GM03348 (cell line): ENCODE results near the gene MICU1.
"Not testable (repeated sequence)": the region's sequence is repeated elsewhere in the genome, so short reads cannot be mapped to it uniquely, and the experiment has no call there.

Experiments
- DNase-seq: peaks from one replicate; pipeline ENCODE4 v3.0.0; 2012; ENCODE audit warnings: low spot score

MICU1 gene

GRCh38 chr10:72557362-72557761 is 68.5 kb downstream of the MICU1 start:
- DNase-seq = peak; percentile 30

GRCh38 chr10:72552857-72553256 is 73.0 kb downstream of the MICU1 start:
- peak; percentile 80 for DNase-seq

GRCh38 chr10:72550239-72550638 is 75.6 kb downstream of the MICU1 start:
- no peak for DNase-seq

DNA sequence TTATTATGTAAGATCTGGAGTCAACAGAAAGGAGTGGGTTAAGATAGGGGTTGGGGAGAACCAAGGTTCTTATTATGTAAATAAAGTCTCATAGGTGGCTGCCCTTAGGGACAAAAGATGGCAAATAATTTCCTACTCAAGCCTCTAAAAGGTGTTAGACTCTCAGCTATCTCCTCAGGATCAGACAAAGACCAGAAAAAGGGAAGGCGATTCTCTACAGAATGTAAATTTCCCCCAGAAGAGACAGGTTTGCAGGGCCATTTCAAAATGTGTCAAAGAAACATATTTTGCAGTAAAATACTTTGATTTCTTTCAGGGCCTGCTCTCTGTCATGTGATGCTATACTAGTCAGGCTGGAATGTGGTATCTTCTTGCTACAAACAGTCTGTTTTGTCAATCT is 80.3 kb downstream of the MICU1 start:
- no peak for DNase-seq

- not testable (repeated sequence) for DNase-seq
These were observed 82.0 kb downstream of the MICU1 start for GRCh38 chr10:72543855-72544254.

DNA sequence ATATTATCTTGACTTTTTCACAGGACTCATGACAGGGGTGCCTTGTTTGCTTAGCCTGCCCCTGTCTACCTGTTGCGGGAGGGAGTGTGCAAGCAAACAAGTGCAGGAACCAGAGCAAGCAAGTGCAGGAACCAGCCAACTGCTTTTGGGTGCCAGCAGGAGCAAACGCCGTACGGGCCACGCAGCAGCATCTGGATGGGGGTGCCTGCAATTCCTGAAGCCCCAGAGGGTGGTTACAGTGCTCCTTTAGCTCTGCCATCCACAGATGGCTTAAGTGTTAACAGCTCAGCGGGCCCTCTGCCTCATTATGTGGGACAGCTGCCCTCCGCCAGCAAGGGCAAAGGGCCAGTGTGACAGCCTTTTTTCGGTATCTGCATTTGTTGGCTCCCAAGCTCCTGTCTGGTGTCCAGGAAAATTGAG is 83.5 kb downstream of the MICU1 start:
- no peak for DNase-seq

DNA sequence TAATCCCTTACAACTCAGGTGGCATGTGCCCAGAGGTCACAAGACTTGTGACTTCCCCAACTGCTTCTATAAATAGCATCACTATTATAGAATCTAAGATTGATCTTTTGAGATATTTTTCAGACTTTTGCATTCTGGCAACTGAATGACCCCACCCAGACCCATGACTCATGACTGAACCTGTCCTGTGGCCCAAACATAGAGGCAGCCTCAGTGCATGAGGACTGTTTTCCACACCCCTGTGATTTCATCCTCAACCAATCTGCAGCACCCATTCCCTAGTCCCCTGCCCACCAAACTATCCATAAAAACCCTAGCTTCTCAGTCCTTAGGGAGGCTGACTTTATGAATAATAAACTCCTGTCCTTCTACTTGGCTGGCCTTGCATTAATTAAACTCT is 84.5 kb downstream of the MICU1 start:
- DNase-seq = no peak

DNA sequence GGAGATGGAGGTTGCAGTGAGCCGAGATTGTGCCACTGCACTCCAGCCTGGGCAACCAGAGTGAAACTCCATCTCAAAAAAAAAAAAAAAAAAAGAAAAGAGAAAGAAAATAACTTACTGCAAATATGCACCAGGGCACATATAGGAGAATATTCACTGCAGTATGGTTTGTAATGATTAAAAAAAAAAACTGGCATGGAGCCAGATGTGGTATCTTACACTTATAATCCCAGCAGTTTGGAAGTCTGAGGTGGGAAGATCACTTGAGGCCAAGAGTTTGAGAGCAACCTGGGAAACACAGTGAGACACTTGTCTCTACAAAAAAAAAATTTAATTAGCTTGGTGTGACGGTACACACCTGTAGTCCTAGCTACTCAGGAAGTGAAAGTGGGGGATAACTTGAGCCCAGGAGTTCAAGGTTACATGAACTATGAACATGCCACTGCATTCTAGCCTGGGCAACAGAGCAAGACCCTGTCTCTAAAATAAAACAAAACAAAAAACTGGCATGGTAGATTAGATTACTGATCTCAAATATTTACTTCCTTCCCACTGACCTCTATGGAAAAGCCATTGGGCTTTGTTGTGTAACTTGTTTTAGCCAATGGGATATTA is 85.6 kb downstream of the MICU1 start:
- no peak for DNase-seq

GRCh38 chr10:72539137-72539536 is 86.7 kb downstream of the MICU1 start:
- no peak for DNase-seq

DNA sequence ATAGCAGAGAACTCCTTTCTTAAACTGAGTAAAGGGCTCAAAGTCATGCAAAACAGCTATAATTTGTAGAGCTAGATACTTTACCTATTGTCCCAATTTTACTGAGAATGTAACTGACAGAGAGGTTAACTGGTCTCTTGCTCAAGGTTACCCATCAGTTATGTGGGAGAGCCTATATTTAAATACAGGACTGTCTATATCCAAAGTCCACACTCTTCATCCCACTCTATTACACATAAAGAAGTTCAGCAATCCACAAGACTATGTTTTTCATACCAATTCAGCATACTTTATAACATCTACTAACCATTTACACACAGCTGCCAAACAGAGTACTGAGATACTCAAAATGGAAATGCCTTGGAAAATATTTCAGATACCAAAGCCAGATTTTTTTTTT is 100.2 kb downstream of the MICU1 start:
- no peak for DNase-seq

DNA sequence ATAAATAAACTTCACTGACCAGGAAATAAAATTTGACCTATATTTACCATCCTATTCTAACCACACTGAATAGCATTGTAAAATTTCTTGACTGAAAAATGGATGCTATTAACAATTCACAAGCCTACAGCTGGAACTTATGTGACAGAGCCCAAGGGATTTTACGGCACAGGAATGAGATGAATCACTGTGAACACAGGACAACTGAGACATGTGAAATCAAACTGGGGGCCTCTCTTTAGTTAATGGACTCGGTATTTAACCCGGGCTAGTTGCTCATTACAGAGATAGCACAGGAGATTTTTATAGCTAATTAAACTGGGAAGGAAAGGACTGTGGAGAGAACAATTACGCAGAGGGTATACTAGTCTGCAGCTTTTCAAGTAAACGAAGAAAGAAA is 100.6 kb downstream of the MICU1 start:
- DNase-seq = no peak

DNA sequence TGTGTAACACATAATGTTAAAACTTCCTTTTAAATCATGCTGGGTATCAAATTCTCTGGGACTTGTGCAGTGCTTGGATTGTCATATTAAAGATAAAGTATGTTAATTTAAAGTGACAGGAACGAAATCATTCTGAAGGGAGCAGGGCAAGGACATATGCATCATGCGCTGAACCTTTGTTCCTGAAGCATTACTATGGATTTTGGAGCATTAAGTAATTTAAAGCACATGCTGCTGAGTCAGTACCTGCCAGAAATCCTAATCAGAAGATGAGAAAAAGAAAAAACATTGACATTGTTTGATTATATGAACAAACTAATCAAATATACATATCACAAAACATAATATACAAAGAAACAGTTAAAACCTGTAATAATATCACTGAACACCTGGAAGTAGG is 101.4 kb downstream of the MICU1 start:
- DNase-seq = no peak

GRCh38 chr10:72523932-72524396 is 101.9 kb downstream of the MICU1 start:
- no peak for DNase-seq

- no peak for DNase-seq
These were observed 102.8 kb downstream of the MICU1 start for GRCh38 chr10:72523062-72523461.

- no peak for DNase-seq
These were observed 108.6 kb downstream of the MICU1 start for GRCh38 chr10:72517244-72517643.

- DNase-seq = no peak
These were observed 110.4 kb downstream of the MICU1 start for GRCh38 chr10:72515455-72515854.

- no peak for DNase-seq
These were observed 112.0 kb downstream of the MICU1 start for GRCh38 chr10:72513910-72514309.

- DNase-seq = no peak
These were observed 114.4 kb downstream of the MICU1 start for GRCh38 chr10:72511459-72511858.

DNA sequence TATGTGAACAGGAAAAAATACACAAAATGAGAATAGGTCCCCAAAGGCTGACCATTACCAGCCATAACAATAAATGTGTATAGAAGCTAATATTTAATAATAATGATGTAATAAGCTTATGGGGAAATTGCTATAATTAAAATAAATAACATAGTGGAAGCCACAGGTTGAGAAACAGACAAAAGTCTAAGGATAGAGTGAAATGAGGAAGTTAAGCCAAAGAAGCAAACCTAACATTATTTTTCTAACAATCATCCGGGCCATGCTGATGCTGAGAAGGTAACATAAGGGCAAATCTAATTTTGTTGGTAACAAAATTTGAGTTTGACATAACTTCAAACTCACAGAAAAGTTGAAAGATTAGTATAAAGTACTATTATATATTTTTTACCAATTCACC is 115.9 kb downstream of the MICU1 start:
- DNase-seq = no peak

- no peak for DNase-seq
These were observed 116.6 kb downstream of the MICU1 start for GRCh38 chr10:72509206-72509799.

DNA sequence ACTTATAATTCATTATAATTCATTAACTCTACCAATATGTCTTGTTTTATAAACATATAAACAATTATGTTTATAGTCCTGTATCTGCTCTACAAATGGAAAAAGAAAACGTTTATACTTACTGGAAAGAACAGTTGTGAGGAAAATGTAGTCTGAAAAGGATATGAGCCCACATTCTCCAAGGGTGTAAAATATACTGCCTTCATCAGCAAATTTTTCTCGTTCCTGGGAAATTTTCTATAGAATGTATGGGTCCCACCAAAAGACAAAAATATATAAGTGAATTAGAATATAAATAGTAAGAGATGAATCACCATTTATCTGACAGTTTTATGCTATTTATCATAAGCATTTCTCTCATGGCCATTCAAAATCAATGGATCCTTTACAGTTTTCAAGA is 117.8 kb downstream of the MICU1 start:
- no peak for DNase-seq

DNA sequence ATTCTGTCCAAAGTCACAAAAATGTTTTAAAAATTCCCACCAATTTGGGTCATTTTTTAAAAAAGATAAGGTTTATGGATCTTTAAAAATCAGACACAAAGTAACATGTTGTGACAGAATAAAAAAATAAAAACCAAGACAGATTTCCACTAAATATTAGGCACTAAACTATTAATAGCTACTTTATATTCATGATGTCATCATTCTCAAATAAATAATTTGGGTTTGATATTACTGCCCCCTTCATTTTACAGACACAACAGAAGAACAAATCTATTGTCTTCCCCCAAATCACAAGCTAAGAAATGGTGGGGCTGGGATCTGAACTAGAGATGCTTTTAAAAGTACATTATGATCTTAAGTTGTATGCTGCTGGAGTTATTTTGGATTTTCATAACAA is 119.4 kb downstream of the MICU1 start:
- no peak for DNase-seq

DNA sequence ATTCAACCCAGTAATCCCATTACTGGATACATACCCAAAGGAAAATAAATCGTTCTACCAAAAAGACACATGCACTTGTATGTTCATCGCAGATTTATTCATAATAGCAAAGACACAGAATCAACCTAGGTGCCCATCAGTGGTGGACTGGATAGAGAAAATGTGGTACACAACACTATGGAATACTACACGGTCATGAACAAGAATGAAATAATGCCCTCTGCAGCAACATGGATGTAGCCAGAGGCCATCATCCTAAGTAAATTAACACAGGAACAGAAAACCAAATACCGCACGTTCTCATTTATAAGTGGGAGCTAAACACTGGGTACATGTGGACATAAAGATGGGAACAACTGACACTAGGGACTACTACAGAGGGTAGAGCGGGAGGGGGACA is 120.4 kb downstream of the MICU1 start:
- no peak for DNase-seq
